Measurements from ENCODE around the gene RNF227. TPM values are rescaled to one million over a fixed set of nuclear protein-coding genes. Genes with fewer than 3 reads are reported as not detected.

RNF227 gene
- total and polyA plus RNA-seq, 10 of the 15 experiments (the other 5 are each of a cell fraction or from before 2014, with no cell fraction given), result 0.49 to 5.0 (median 1.3) TPM

DNA sequence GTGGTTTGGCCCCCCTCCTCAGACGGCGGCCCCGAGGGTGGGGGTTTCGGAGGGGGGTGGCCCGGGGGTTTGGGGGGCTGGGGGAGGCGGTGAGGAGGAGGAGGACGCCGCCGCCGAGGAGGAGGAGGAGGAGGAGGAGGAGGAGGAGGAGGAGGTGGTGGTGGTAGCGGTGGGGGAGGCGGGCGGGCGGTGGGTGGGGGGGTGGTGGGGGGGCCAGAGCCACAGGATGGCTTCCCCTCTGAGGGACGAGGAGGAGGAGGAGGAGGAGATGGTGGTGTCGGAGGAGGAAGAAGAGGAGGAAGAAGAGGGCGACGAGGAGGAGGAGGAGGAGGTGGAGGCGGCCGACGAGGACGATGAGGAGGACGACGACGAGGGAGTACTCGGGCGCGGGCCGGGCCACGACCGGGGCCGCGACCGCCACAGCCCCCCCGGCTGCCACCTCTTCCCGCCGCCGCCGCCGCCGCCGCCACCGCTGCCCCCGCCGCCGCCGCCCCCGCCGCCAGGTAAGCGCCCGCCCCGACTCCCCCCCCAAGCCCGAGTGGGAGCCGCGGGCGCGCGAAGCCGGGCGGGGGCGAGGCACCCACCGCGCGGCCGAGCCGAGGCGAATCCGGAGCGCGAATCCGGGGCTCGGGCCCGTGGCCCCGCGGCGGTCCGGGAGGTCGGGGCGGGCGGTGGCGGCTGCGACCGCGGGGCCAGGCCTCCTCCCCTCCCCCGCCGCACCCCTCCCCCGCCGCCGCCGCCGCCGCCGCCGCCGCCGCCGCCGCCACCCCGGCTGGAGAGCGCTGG is 31.3 kb downstream of the RNF227 start:
- ATAC-seq, result no peak
- in situ Hi-C loops (cut with MboI), result no loop called here

DNA sequence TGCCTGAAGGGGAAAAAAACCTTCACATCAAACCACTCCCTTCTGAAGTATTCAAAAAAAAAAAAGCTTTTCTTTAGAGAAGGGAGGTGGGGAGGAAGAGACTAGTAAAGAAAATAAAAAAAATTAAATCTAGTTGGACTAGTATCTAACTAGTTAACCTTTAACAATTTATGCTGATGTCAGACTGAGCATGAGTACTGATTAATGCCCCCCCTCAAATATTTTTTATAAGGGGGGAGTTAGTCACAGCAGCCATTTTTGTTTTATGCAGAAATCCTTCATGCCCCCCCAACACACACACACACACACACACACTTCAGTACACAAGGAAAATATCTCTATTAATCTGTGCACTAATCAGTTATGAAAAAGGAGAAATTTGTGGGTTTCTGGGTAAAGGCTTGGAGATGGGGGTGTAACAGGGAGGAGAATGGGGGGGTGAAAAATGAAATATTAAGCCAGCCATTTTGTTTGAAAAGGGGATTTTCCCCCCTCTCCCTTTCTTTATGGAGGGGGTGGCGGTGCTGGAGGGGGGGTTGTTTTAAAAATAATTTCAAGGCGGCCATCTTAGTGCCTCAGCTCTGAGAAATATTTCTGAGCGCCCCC is 32.2 kb downstream of the RNF227 start:
- ChIA-PET SMC1A (ENCODE audit: uncharacterized antibody, unreplicated experiment) (interaction anchor here (1.5 kb wide), 1 partner anchor 13 kb away, joined by 5 read pairs; no protein-coding TSS in a partner anchor), RAD21 (ENCODE audit: unreplicated experiment) (interaction anchor here (0.5 to 1.5 kb wide), 5 partner anchors 13 to 635 kb away, joined by 3 to 8 read pairs (median 3); partner anchors contain the start of genes CYB5D1 and NAA38), POLR2A (interaction anchor here (0.6 to 1.0 kb wide), 3 partner anchors 27 to 48 kb away, joined by 3 to 5 read pairs (median 4); partner anchors contain the start of genes NAA38 and TRAPPC1), CTCF (interaction anchor here (0.6 to 1.7 kb wide), 4 partner anchors 27 to 139 kb away, joined by 3 to 4 read pairs (median 4); partner anchors contain the start of gene NAA38)
- in situ Hi-C loops (cut with MboI), result no loop called here
- Histone ChIP-seq H3K27ac (ENCODE audit: control insufficient read depth, insufficient read depth) (peak overlapping the region; percentile 59), H3K4me2 (ENCODE audit: control insufficient read depth, insufficient read depth) (peak overlapping the region; percentile 70), H3K27me3 (replicated peaks in 1 of 2; ENCODE audit: control insufficient read depth in 2 of 2, insufficient read depth in 2 of 2, low read length in 1 of 2) (no peaks in the 10 kb centered on the region), H3K4me1 (ENCODE audit: control insufficient read depth, insufficient read depth, low read length) (peaks cover 18% of the 10 kb centered on the region), H3K9ac (ENCODE audit: control insufficient read depth, insufficient read depth, low read length) (peak overlapping the region; percentile 58), H3K4me3 (peak overlapping the region; percentile 67), H3K79me2 (ENCODE audit: control insufficient read depth, insufficient read depth, low read length) (peaks cover 41% of the 10 kb centered on the region), H3K9me3 (replicated peaks; ENCODE audit: control insufficient read depth, insufficient read depth, low read length) (no peaks in the 10 kb centered on the region), H3K36me3 (ENCODE audit: control insufficient read depth in 2 of 2, insufficient read depth in 2 of 2, low read length in 1 of 2) (peaks cover 0 to 2% of the 10 kb centered on the region in 2 experiments; a peak in 1 of 4 replicates), H4K20me1 (ENCODE audit: control insufficient read depth, insufficient read depth) (no peaks in the 10 kb centered on the region), H2AFZ (ENCODE audit: control insufficient read depth, low read depth, low read length) (peak overlapping the region; percentile 55)
- ATAC-seq (no peak), DNase-seq (ENCODE audit: low read depth, low spot score) (no peak), FAIRE-seq (no peak)
- WGBS (ENCODE audit: insufficient coverage, insufficient replicate concordance, low lambda C conversion rate, missing lambda C conversion rate), result 0% methylated on average over 3 of the region's 3 CpGs
- intact Hi-C loops (cut with micrococcal nuclease; ENCODE audit: unreplicated experiment), result no loop called here
- no TSS peak for BruUV-seq (replicated peaks)
- TF ChIP-seq CBFB (IDR thresholded peaks at IDR 0.05; ENCODE audit: low read depth) (no peak), CHD2 (IDR thresholded peaks at IDR 0.05; ENCODE audit: borderline replicate concordance, low read depth, low read length) (0 out of 2 replicates have a peak, but pooled peaks have one; percentile 24), SMAD1 (IDR thresholded peaks at IDR 0.05; ENCODE audit: low read depth, partially characterized antibody) (no peak), MEF2B (IDR thresholded peaks at IDR 0.05; ENCODE audit: partially characterized antibody, poor library complexity, severe bottlenecking) (peak; percentile 5), KDM1A (IDR thresholded peaks at IDR 0.05; ENCODE audit: borderline replicate concordance) (no peak)
- TF ChIP-seq, protein P1, sequence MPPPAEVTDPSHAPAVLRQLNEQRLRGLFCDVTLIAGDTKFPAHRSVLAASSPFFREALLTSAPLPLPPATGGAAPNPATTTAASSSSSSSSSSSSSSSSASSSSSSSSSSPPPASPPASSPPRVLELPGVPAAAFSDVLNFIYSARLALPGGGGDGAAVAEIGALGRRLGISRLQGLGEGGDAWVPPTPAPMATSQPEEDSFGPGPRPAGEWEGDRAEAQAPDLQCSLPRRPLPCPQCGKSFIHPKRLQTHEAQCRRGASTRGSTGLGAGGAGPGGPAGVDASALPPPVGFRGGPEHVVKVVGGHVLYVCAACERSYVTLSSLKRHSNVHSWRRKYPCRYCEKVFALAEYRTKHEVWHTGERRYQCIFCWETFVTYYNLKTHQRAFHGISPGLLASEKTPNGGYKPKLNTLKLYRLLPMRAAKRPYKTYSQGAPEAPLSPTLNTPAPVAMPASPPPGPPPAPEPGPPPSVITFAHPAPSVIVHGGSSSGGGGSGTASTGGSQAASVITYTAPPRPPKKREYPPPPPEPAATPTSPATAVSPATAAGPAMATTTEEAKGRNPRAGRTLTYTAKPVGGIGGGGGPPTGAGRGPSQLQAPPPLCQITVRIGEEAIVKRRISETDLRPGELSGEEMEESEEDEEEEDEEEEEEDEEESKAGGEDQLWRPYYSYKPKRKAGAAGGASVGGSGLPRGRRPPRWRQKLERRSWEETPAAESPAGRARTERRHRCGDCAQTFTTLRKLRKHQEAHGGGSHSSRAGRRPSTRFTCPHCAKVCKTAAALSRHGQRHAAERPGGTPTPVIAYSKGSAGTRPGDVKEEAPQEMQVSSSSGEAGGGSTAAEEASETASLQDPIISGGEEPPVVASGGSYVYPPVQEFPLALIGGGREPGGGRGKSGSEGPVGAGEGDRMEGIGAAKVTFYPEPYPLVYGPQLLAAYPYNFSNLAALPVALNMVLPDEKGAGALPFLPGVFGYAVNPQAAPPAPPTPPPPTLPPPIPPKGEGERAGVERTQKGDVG (CRISPR knock-in tag; IDR thresholded peaks at IDR 0.05), result no peak
- TF ChIP-seq, protein P2, sequence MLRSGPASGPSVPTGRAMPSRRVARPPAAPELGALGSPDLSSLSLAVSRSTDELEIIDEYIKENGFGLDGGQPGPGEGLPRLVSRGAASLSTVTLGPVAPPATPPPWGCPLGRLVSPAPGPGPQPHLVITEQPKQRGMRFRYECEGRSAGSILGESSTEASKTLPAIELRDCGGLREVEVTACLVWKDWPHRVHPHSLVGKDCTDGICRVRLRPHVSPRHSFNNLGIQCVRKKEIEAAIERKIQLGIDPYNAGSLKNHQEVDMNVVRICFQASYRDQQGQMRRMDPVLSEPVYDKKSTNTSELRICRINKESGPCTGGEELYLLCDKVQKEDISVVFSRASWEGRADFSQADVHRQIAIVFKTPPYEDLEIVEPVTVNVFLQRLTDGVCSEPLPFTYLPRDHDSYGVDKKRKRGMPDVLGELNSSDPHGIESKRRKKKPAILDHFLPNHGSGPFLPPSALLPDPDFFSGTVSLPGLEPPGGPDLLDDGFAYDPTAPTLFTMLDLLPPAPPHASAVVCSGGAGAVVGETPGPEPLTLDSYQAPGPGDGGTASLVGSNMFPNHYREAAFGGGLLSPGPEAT (IDR thresholded peaks at IDR 0.05; ENCODE audit: low read depth), result peak; percentile 78

More for the DNA sequence above, 31.3 kb downstream of the RNF227 start:
- intact Hi-C loops (cut with micrococcal nuclease; ENCODE audit: unreplicated experiment), result no loop called here
- Histone ChIP-seq H2AFZ (ENCODE audit: control insufficient read depth, low read depth, low read length) (no peak overlapping the region; the same call in 1 of the 2 replicates), H3K4me1 (ENCODE audit: control insufficient read depth, insufficient read depth, low read length) (peaks cover 18% of the 10 kb centered on the region), H3K27ac (ENCODE audit: control insufficient read depth, insufficient read depth) (peak overlapping the region; percentile 91), H3K36me3 (ENCODE audit: control insufficient read depth in 2 of 2, insufficient read depth in 2 of 2, low read length in 1 of 2) (peaks cover 0 to under 1% of the 10 kb centered on the region in 2 experiments; a peak in 2 of 4 replicates), H3K4me2 (ENCODE audit: control insufficient read depth, insufficient read depth) (no peak overlapping the region), H3K9me3 (replicated peaks; ENCODE audit: control insufficient read depth, insufficient read depth, low read length) (no peaks in the 10 kb centered on the region), H4K20me1 (ENCODE audit: control insufficient read depth, insufficient read depth) (no peaks in the 10 kb centered on the region), H3K9ac (ENCODE audit: control insufficient read depth, insufficient read depth, low read length) (peak overlapping the region; percentile 87; the same call in 1 of the 2 replicates), H3K79me2 (ENCODE audit: control insufficient read depth, insufficient read depth, low read length) (peaks cover 45% of the 10 kb centered on the region), H3K27me3 (replicated peaks in 1 of 2; ENCODE audit: control insufficient read depth in 2 of 2, insufficient read depth in 2 of 2, low read length in 1 of 2) (no peaks in the 10 kb centered on the region), H3K4me3 (peak overlapping the region; percentile 88; the same call in 1 of the 2 replicates)
- BruUV-seq (replicated peaks), result no TSS peak
- no peak for FAIRE-seq
- 0% methylated on average over 3 of the region's 100 CpGs for WGBS (ENCODE audit: insufficient coverage, insufficient replicate concordance, low lambda C conversion rate, missing lambda C conversion rate)
- RAD21 ChIA-PET (ENCODE audit: unreplicated experiment), result interaction anchor here (0.5 to 1.5 kb wide), 2 partner anchors 23 to 74 kb away, joined by 3 read pairs; no protein-coding TSS in a partner anchor
- DNase-seq (ENCODE audit: low read depth, low spot score), result no peak
- POLR2A ChIA-PET, result interaction anchor here (0.6 to 1.0 kb wide), 3 partner anchors 28 to 198 kb away, joined by 3 to 5 read pairs (median 3); partner anchors contain the start of gene NAA38
- TF ChIP-seq POLR2A (IDR thresholded peaks at IDR 0.05; ENCODE audit: low read depth, low read length), result peak; percentile 35; the same call in 1 of the 2 replicates
- no peak for TF ChIP-seq RCOR1 (conservative IDR thresholded peaks at IDR 0.05; ENCODE audit: low read depth, low read length)
- CTCF ChIA-PET, result interaction anchor here (1.5 kb wide), 1 partner anchor 50 kb away, joined by 4 read pairs; no protein-coding TSS in a partner anchor
- SMC1A ChIA-PET (ENCODE audit: uncharacterized antibody, unreplicated experiment), result no interaction called here

Data from GM12878 (cell line).